Measurements from ENCODE around the gene MESD.
A peak's percentile ranks its signal among the peaks of the same experiment; 100 is the strongest.

The MESD gene

GRCh38 chr15:80992006-80992405 is 2.4 kb upstream of the MESD start:
- H3K4me3 ChIP-seq (ENCODE audit: low read depth, low read length) = no peak overlapping the region

- no peak overlapping the region for H3K4me3 ChIP-seq (ENCODE audit: low read depth, low read length)
Measured at GRCh38 chr15:80991421-80991820, 1.8 kb upstream of the MESD start.

GRCh38 chr15:80990955-80991354 is 1.3 kb upstream of the MESD start:
- no peak overlapping the region for H3K4me3 ChIP-seq (ENCODE audit: low read depth, low read length)

GRCh38 chr15:80989081-80989517 is 520 bp downstream of the MESD start:
- peak overlapping the region; percentile 98 for H3K4me3 ChIP-seq (ENCODE audit: low read depth, low read length)

GRCh38 chr15:80988148-80988796 is 1.3 kb downstream of the MESD start:
- H3K4me3 ChIP-seq (ENCODE audit: low read depth, low read length) = peak overlapping the region; percentile 98

GRCh38 chr15:80986487-80986886 is 3.1 kb downstream of the MESD start:
- no peak overlapping the region for H3K4me3 ChIP-seq (ENCODE audit: low read depth, low read length)

GRCh38 chr15:80985981-80986380 is 3.6 kb downstream of the MESD start:
- no peak overlapping the region for H3K4me3 ChIP-seq (ENCODE audit: low read depth, low read length)

- no peak overlapping the region for H3K4me3 ChIP-seq (ENCODE audit: low read depth, low read length)
Measured at GRCh38 chr15:80984856-80985255, 4.8 kb downstream of the MESD start.

- no peak overlapping the region for H3K4me3 ChIP-seq (ENCODE audit: low read depth, low read length)
Measured at GRCh38 chr15:80982839-80983238, 6.8 kb downstream of the MESD start.

- no peak overlapping the region for H3K4me3 ChIP-seq (ENCODE audit: low read depth, low read length)
Measured at GRCh38 chr15:80982205-80982604, 7.4 kb downstream of the MESD start.

GRCh38 chr15:80979538-80980200 is 9.9 kb downstream of the MESD start:
- no peak overlapping the region for H3K4me3 ChIP-seq (ENCODE audit: low read depth, low read length)

- H3K4me3 ChIP-seq (ENCODE audit: low read depth, low read length) = no peak overlapping the region
Measured at GRCh38 chr15:80978685-80979329, 10.8 kb downstream of the MESD start.

GRCh38 chr15:80977627-80978036 is 12.0 kb downstream of the MESD start:
- H3K4me3 ChIP-seq (ENCODE audit: low read depth, low read length) = no peak overlapping the region

GRCh38 chr15:80976851-80977250 is 12.8 kb downstream of the MESD start:
- no peak overlapping the region for H3K4me3 ChIP-seq (ENCODE audit: low read depth, low read length)

- H3K4me3 ChIP-seq (ENCODE audit: low read depth, low read length) = no peak overlapping the region
Measured at GRCh38 chr15:80974914-80975313, 14.7 kb downstream of the MESD start.

GRCh38 chr15:80972276-80972675 is 17.3 kb downstream of the MESD start:
- no peak overlapping the region for H3K4me3 ChIP-seq (ENCODE audit: low read depth, low read length)

GRCh38 chr15:80971143-80971542 is 18.5 kb downstream of the MESD start:
- no peak overlapping the region for H3K4me3 ChIP-seq (ENCODE audit: low read depth, low read length)

GRCh38 chr15:80970658-80971057 is 19.0 kb downstream of the MESD start:
- H3K4me3 ChIP-seq (ENCODE audit: low read depth, low read length) = no peak overlapping the region

- H3K4me3 ChIP-seq (ENCODE audit: low read depth, low read length) = no peak overlapping the region
Measured at GRCh38 chr15:80970018-80970657, 19.5 kb downstream of the MESD start.

- no peak overlapping the region for H3K4me3 ChIP-seq (ENCODE audit: low read depth, low read length)
Measured at GRCh38 chr15:80969316-80969715, 20.3 kb downstream of the MESD start.

GRCh38 chr15:80967991-80968510 is 21.6 kb downstream of the MESD start:
- no peak overlapping the region for H3K4me3 ChIP-seq (ENCODE audit: low read depth, low read length)

All from iPS-11a (cell line).